K562 (cell line): Measurements from ENCODE around the gene CNTN4. TPM values are rescaled to one million over a fixed set of nuclear protein-coding genes. Genes with fewer than 3 reads are reported as not detected.

ENCODE experiments used
- ATAC-seq: fragments of 200-7000 bp; cut with Tn5 transposase; 3 replicates; pipeline ENCODE4 v1.9.1; 2020; ENCODE audit warnings: moderate library complexity
- BruUV-seq: library from RNA; stranded (reverse); fragments of 400-500 nt; replicated peaks from 2 replicates; lab custom pipeline; 2021; lab: Mats Ljungman, UMichigan
- CTCF ChIA-PET: fragments of 300-600 bp; formaldehyde crosslinking; extraction: SDS; loops from one replicate; lab custom pipeline; 2021; ENCODE audit warnings: low intra/inter-chr PET ratio; lab: Yijun Ruan, JAX
- POLR2A ChIA-PET: fragments of 300-600, 350-650 bp; sonication (Branson Sonifier 250); formaldehyde crosslinking; extraction: SDS; loops from one replicate; lab custom pipeline; 2021; ENCODE audit warnings: antibody characterized with exemption, inconsistent platforms; lab: Yijun Ruan, JAX
- DNase-seq, 4 experiments: peaks; one replicate each; pipeline versions ENCODE4 v3.0.0 to v3.0.0-alpha.2; 2011 to 2018; ENCODE audit warnings: low spot score in 3 of 4, mixed read lengths in 3 of 4; ENCODE audit errors: extremely low read depth in 1 of 4
- FAIRE-seq: peaks from 2 replicates; lab custom pipeline; 2011; peaks lifted over from hg19 to GRCh38; lab: Jason Lieb, UNC
- H2AFZ ChIP-seq: 2 replicates; pipeline ENCODE4 v1.6.0; 2011; ENCODE audit warnings: low read depth, low read length, control low read depth, inconsistent platforms
- H3K27ac ChIP-seq: fragments of 200-600 bp; 3 replicates; pipeline ENCODE4 v1.8.0; 2011; ENCODE audit warnings: low read depth, mild to moderate bottlenecking, control low read depth, inconsistent platforms, low read length, moderate library complexity, mixed read lengths; ENCODE audit errors: extremely low read depth
- H3K27me3 ChIP-seq, 2 experiments: fragments of 300-600 bp in 1 of 2; 2 replicates in 1 of 2; 3 replicates in 1 of 2; pipeline versions ENCODE4 v1.6.0 to v1.8.0; 2011; ENCODE audit warnings: inconsistent platforms in 2 of 2, low read length in 2 of 2, mild to moderate bottlenecking in 1 of 2, mixed read lengths in 1 of 2, moderate library complexity in 1 of 2; ENCODE audit not compliant: control insufficient read depth in 2 of 2, insufficient read depth in 2 of 2
- H3K36me3 ChIP-seq: fragments of 300-600 bp; 3 replicates; pipeline ENCODE4 v1.8.0; 2011; ENCODE audit warnings: mild to moderate bottlenecking, low read length, inconsistent platforms; ENCODE audit not compliant: control insufficient read depth, insufficient read depth
- H3K4me1 ChIP-seq, 2 experiments: fragments of 200-600 bp in 1 of 2; replicated peaks in 1 of 2; 2 replicates in 1 of 2; 3 replicates in 1 of 2; pipeline versions ENCODE4 v1.5.1 to v1.8.0; 2011; ENCODE audit warnings: inconsistent platforms in 2 of 2, low read length in 2 of 2, mild to moderate bottlenecking in 1 of 2, mixed read lengths in 1 of 2, moderate library complexity in 1 of 2; ENCODE audit not compliant: control insufficient read depth in 2 of 2, insufficient read depth in 2 of 2
- H3K4me2 ChIP-seq: 2 replicates; pipeline ENCODE4 v1.6.1; 2011; ENCODE audit warnings: low read length, control low read depth, inconsistent platforms, mixed read lengths; ENCODE audit not compliant: insufficient read depth
- H3K4me3 ChIP-seq: fragments of 200-600 bp; sonication (generic), shearing (Covaris generic); 2 replicates; pipeline ENCODE4 v1.5.1; 2016; ENCODE audit warnings: control low read depth, inconsistent platforms
- H3K79me2 ChIP-seq: fragments of 200-600 bp; 3 replicates; pipeline ENCODE4 v1.8.0; 2011; ENCODE audit warnings: low read length, inconsistent platforms; ENCODE audit not compliant: control insufficient read depth, insufficient read depth
- H3K9ac ChIP-seq, 2 experiments: 2 replicates each; pipeline versions ENCODE4 v1.6.0 to v1.6.1; 2011; ENCODE audit warnings: low read depth in 2 of 2, low read length in 2 of 2, control low read depth in 1 of 2, inconsistent platforms in 1 of 2, mild to moderate bottlenecking in 1 of 2, mixed read lengths in 1 of 2; ENCODE audit not compliant: insufficient read depth in 1 of 2
- H3K9me1 ChIP-seq: one replicate; pipeline ENCODE4 v1.6.0; 2011; ENCODE audit warnings: inconsistent platforms, mild to moderate bottlenecking, low read length, moderate library complexity; ENCODE audit not compliant: control insufficient read depth, insufficient read depth
- H3K9me3 ChIP-seq: replicated peaks from 2 replicates; pipeline ENCODE4 v1.5.1; 2011; ENCODE audit warnings: low read depth, low read length, inconsistent platforms; ENCODE audit not compliant: control insufficient read depth, insufficient read depth
- H4K20me1 ChIP-seq: replicated peaks from 2 replicates; pipeline ENCODE4 v1.6.1; 2011; ENCODE audit warnings: low read length, inconsistent platforms, mixed read lengths; ENCODE audit not compliant: control insufficient read depth, insufficient read depth
- BRF2 ChIP-seq: IDR thresholded peaks from 3 replicates; pipeline ENCODE4 v1.6.1; 2011; ENCODE audit warnings: borderline replicate concordance, mild to moderate bottlenecking; ENCODE audit not compliant: insufficient read length, insufficient read depth
- CEBPB ChIP-seq: fragments of 450-650 bp; IDR thresholded peaks from 2 replicates; pipeline ENCODE4 v1.6.1; 2016; ENCODE audit warnings: missing genetic modification characterization, missing compliant biosample characterization
- CUX1 ChIP-seq: fragments of 200-800 bp; sonication (Bioruptor generic); IDR thresholded peaks from 2 replicates; pipeline ENCODE4 v1.6.1; 2016; ENCODE audit warnings: missing genetic modification characterization, missing compliant biosample characterization
- HNRNPH1 ChIP-seq: fragments of 200-400 bp; formaldehyde crosslinking; optimal IDR thresholded peaks from 2 replicates; pipeline ENCODE3; 2017; ENCODE audit warnings: low read depth, mild to moderate bottlenecking, low read length, moderate library complexity
- OTX1 ChIP-seq: fragments of 450-650 bp; formaldehyde crosslinking; IDR thresholded peaks from 2 replicates; pipeline ENCODE4 v1.4.0; 2022; ENCODE audit warnings: mild to moderate bottlenecking
- RERE ChIP-seq: sonication (generic); formaldehyde crosslinking; IDR thresholded peaks from 2 replicates; pipeline ENCODE4 v1.8.0; 2023; ENCODE audit warnings: missing genetic modification reagents, mild to moderate bottlenecking, borderline replicate concordance
- TAF7 ChIP-seq: fragments of 450-650 bp; IDR thresholded peaks from 2 replicates; pipeline ENCODE4 v1.6.1; 2016; ENCODE audit warnings: missing genetic modification characterization, missing compliant biosample characterization
- ZNF445 ChIP-seq: fragments of 250-450 bp; sonication (Bioruptor Pico); IDR thresholded peaks from 2 replicates; pipeline ENCODE4 v1.4.0; 2020; ENCODE audit warnings: low read depth, mild to moderate bottlenecking, moderate library complexity
- WGBS: fragments of 100-300 bp; shearing (Covaris generic); methylation state at CpG from one replicate; pipeline ENCODE4 v1.1.6; 2016; ENCODE audit warnings: low coverage, mixed read lengths; ENCODE audit not compliant: insufficient coverage; ENCODE audit errors: missing lambda C conversion rate; 5-methylcytosine and 5-hydroxymethylcytosine counted together
- in situ Hi-C: fragments of 300-500 bp; cut with MboI; formaldehyde crosslinking; loops from 4 replicates; pipeline ENCODE4 v1.15.0; 2018; ENCODE audit warnings: inconsistent platforms, mixed read lengths
- intact Hi-C: fragments of 100-400 bp; cut with micrococcal nuclease; formaldehyde crosslinking; loops from 2 replicates; pipeline ENCODE4 v1.14.2; 2022
- polyA plus RNA-seq, 8 experiments: library from polyadenylated mRNA; depleted of rRNA in 4 of 8; stranded (reverse) in 5 of 8; unstranded in 3 of 8; fragments of >200 nt; fragmentation: Nextera tagmentation in 2 of 8; fragmentation: Illumina TruSeq in 1 of 8; extraction: Ambion mirVana in 2 of 8; extraction: Trizol in 1 of 8; gene quantifications; 2 replicates each; pipeline versions ENCODE4 v1.2.1 to v1.2.3, GENCODE V29; 2011 to 2014; ENCODE audit warnings: inconsistent platforms in 1 of 8, missing spikeins in 1 of 8
- total RNA-seq, 7 experiments: library from RNA; depleted of rRNA in 6 of 7; stranded (reverse); fragments of >200 nt in 6 of 7; fragmentation: Illumina TruSeq in 2 of 7; extraction: Trizol in 2 of 7; gene quantifications; 2 replicates each; pipeline versions ENCODE4 v1.2.1 to v1.2.3, GENCODE V29; 2011 to 2021; ENCODE audit warnings: low replicate concordance in 1 of 7

CNTN4 gene
- total and polyA plus RNA-seq, 9 of the 15 experiments (the other 6 are each of a cell fraction or from before 2014, with no cell fraction given) = not detected

GRCh38 chr3:2071531-2071930 is 27.1 kb upstream of the CNTN4 start:
- Histone ChIP-seq H2AFZ (no peak overlapping the region), H3K36me3 (no peaks in the 10 kb centered on the region), H3K79me2 (no peaks in the 10 kb centered on the region), H3K27me3 (no peaks in the 10 kb centered on the region), H3K4me2 (no peak overlapping the region), H3K9me3 (no peaks in the 10 kb centered on the region; the same call in 1 of the 2 replicates), H3K9ac (no peak overlapping the region), H4K20me1 (no peaks in the 10 kb centered on the region), H3K27ac (no peak overlapping the region), H3K4me1 (no peaks in the 10 kb centered on the region), H3K4me3 (no peak overlapping the region), H3K9me1 (no peaks in the 10 kb centered on the region)
- intact Hi-C loops (no loop called here), in situ Hi-C loops (no loop called here)
- TF ChIP-seq HNRNPH1 (no peak), OTX1 (CRISPR knock-in tag) (no peak), CEBPB (tag) (no peak), RERE (CRISPR knock-in tag) (no peak), TAF7 (tag) (no peak), BRF2 (no peak), ZNF445 (CRISPR knock-in tag) (no peak), CUX1 (CRISPR knock-in tag) (no peak)
- no peak for FAIRE-seq
- WGBS = 0% methylated on average over 2 of the region's 2 CpGs
- ATAC-seq = no peak
- BruUV-seq = no TSS peak
- DNase-seq = no peak
- POLR2A ChIA-PET = no interaction called here
- CTCF ChIA-PET = no interaction called here
